ENCODE results near the gene PPARG.
"Not testable (repeated sequence)": the region's sequence is repeated elsewhere in the genome, so short reads cannot be mapped to it uniquely, and the experiment has no call there.

Gene PPARG

DNA sequence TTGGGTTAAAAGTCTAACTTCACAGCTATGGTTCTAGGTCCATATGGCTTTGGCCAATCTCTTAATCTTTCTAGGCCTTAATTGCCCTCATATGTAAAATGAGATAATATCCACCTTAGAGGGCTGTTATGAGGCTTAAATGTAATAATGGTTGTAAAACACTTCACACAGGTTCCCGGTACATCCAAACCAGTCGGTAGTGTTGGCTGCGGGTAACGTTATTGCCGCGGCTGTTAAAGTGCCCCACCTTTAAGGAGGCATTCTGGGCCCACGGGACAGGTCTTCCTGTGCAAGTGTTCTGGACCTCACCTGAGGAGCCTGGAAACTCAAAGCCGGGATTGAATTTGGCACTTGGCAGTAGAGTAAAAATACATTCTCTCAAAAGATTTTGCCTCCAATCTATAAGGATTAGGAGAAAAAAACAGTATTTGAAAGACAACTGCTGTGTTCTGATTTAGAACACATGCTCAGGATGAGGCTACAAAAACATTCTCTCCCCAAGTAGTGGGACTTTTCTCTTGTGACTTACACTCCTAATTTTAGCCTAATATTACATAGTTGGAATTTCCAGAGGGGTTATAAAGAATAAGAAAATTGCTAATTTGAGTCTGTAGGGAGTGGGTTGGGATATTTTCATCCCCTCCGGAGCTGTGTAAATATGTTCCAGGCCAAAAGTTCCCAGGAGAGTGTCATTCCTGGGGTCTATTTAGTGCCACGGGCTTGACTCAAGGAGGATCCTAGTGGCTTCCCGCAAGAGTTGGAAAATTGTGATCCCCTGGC, 150.5 kb downstream of the PPARG start:
- no peak for DNase-seq (ENCODE audit: low read depth in 2 of 3, low spot score in 1 of 3)

DNA sequence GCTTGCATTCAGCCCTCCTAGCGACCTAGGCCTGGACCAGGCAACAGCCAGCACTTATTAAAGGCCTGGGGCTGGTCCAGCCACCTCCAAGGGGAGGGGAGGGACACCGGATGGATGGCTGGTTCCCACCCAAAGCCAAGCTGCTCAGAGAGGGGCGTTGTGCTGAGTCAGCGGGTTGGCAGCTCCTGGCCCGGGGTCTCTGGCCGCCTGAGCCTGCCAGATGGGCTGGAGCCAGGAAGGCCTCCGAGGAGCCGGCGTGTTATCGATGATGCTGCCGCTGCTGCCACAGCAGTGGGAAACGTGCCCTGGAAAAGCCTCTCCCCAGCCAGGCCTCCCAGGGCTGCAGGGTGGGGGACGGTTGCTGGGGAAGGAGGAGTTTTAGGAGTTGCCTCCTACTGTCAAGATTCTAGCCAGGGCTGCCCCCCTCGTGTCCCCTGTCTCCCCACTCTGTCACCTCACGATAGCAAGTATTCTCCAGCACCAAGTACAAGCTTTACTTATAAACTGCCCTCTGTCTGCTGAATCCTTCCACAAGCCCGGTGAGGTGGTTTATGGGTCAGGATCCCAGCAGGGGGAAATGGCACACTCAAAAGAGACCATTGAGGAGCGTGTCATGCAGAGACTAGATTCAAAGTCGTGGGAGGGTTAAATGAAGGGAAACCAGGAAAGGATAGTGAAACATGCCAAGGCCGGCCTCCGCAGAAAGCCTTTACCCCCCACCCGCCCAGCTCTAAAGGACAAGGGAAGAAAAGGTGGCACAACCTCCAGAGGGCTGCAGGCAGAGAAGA, 152.3 kb downstream of the PPARG start:
- no peak for DNase-seq (ENCODE audit: low read depth in 2 of 3, low spot score in 1 of 3)

DNA sequence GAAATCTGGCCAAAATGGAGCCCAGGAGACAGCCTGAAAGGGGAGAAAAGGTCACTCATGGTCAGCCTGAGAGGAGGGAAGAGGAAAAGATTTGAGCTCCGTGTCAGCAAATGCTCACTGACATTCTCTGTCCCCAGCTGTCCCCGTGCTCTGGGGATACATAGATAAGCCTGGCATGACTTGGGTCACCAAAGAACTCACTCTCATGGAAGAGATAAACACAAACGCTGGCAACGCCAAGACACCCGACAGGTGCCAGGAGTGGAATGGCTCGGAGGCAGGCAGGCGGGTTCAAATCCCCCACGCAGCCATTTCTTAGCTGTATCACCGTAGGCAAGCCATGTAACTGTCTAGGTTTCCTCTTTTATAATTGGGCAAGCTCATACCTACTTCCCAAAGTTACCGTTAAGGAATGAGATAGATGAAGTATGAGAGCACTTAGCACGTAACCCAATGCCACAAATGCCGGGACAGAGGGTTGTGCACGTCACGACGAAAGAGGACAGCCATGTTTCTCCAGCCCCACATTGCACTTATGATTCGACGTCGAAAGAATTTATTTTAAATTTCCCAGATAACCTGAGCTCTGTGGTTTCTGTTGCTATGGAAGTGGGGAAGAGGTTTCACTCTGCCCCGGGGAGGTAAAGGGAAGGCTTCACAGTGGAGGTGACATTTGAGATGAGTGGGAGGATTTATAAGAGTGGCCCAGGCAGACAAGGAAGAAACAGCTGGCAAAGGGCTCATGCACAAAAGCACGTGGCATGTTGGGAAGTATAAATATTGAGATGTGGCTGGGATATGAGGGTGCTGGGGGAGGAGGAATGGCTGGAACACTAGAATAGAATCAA, 154.0 kb downstream of the PPARG start:
- no peak for DNase-seq (ENCODE audit: low read depth in 2 of 3, low spot score in 1 of 3)

DNA sequence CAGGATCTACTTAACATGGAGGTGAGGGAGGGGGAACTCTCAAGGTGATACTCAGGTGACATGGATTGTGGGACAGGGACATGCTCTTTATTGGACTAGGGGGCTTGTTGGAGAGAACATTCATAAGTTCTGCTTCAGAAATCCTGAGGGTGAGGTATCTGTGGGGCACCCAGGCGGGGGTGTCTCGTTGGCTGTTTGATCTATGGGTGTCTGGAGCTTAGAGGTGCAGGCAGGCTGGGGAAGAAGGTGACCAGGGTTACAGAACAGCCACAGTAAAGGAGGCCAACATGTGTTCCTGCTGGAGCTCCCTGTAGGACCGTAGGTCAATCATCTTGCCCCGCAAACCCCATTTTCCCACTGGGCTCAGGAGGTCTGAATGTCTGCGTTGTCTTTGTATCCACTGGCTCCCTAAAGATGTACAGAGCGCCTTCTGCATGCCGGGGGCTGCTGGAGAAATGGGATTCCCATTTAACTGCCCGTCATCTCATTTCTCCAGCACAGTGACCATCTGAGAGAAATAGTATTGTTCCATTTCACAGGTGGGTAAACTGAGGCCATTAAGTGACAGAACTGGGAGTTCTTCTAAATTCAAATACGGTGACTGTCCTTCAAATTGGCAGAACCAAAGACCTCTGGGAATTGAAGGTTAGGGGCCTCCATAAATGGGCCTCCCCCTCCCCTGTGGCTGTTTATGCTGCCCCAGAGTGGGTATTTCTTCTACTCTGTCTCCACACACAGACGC, 155.1 kb downstream of the PPARG start:
- no peak for DNase-seq (ENCODE audit: low read depth in 2 of 3, low spot score in 1 of 3)

DNA sequence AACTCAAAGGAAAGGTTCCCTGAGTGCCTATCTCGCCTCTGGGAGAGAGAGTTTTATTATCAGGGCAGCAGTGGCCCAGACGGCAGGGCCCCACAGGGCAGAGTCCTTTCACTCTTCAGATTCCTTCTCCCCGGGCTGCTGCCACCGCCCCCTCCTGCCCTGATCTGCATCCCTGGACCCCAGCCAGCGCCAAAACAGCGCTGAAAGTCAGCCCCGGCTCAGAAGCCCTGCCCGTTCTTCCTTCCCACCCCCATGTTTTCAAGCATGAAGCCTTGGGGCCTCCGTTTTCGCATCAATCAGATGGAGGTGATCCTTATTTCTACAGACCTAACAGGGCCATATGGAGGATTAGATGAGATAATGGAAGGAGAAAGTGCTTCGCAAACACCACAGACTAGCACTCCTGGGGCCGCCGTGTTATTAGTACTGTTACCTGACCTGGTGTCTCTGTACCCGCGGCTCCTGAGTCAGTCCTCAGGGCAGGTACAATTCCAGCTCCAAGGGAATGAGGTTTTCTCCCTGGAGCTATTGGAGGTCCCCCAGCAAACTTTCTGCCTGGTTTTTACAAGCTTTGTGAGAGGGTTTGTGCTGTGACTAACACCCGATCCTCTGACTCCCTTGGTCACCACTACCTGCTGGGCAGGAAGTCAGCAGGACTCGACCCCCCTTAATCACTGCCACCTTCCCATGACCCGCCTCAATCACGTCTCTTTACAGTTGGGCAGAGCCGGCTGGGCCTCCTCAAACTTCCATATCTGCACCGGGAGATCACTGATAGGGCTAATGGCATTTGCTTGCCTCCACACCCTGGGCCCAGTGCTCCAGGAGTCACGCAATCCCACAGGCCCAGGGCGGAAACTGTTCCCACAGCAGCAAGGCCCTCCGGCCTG, 156.0 kb downstream of the PPARG start:
- DNase-seq (ENCODE audit: low read depth in 2 of 3, low spot score in 1 of 3), result no peak

DNA sequence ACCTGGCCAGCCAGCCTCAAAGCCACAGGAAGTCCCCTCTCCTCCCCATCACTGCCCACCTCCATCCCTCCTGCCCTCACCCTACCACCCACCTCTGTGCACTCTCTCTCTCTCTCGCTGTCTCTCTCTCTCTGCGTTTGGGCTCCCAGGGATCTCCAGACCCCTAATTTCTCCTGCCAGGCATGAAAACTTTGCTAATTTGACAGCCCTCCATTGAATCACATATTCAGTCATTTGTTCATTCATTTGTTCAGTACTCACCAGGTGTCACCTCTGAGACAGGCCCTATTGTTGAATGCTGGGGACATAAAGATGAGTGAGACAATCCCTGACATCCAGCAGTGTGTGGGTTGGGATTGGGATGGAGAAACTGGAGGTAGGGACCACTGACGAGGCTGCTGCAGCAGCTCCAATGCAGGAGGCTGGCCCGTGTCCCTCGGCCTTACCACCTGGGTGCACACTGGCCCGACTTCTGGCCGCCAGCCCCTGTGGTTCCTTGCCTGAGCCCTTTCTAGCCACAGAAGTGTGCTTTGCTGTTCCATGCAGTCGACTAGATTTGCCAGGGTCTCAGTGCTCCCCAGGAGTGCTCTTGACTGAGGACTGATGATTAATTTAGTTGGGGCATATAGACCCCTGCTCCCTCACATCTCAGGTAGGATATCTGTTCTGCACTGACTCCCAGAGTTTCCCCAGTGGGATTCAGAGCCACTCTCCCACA, 156.8 kb downstream of the PPARG start:
- DNase-seq (ENCODE audit: low read depth in 2 of 3, low spot score in 1 of 3), result no peak

DNA sequence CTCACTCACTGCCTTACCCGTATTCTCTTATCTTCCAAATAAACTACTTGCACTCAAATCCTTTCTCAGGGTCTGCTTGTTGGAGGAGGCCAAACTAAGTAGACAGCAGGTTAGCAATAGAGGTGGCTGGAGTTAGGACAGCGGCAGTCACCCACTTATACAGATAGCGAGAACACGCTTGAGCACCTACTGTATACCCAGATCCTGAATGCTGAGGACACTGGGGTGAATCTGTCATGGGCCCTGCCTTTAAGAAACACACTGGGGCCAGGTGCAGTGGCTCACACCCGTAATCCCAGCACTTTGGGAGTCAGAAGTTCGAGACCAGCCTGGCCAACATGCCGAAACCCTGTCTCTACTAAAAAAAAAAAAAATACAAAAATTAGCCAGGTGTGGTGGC, 157.4 kb downstream of the PPARG start:
- DNase-seq (ENCODE audit: low read depth in 2 of 3, low spot score in 1 of 3), result no peak

DNA sequence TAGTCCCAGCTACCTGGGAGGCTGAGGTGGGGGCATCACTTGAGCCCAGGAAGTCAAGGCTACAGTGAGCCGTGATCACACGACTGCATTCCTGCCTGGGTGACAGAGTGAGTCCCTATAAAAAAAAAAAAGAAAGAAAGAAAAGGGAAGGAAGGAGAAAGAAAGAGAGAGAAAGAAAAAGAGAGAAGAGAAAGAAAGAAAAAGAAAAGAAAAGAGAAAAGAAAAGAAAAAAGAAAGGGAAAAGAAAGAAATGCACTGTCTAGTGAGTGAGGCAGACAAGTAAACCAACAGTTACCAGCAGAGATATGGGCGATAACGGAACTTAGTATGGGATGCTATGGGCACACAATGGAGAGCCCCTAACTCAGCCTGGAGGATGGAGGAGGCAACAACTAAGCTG, 158.2 kb downstream of the PPARG start:
- DNase-seq (ENCODE audit: low read depth in 2 of 3, low spot score in 1 of 3), result no peak

DNA sequence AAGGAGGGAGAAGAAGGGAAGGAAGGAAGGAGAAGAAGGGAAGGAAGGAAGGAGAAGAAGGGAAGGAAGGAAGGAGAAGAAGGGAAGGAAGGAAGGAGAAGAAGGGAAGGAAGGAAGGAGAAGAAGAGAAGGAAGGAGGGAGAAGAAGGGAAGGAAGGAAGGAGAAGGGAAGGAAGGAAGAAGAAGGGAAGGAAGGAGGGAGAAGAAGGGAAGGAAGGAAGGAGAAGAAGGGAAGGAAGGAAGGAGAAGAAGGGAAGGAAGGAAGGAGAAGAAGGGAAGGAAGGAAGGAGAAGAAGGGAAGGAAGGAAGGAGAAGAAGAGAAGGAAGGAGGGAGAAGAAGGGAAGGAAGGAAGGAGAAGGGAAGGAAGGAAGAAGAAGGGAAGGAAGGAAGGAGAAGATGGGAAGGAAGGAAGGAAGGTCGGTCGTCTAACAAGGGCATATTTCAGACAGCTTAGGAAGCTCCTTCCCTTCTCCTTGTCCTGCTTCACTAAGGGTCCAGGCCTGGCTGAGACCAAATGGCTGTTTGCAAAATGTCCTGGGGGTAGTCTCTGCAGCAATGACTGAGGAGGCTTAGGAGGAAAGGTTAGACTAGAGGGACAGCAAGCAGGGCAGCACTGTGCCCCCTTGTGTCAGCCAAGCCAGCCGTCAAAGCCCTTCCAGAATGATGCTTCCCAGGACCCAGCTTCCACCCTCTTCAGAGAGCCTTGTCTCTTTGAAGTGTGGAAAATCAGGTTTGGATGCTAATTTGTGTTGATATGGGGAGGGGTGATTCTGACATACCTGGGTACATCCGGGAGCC, 159.7 kb downstream of the PPARG start:
- not testable (repeated sequence) for DNase-seq (ENCODE audit: low read depth in 2 of 3, low spot score in 1 of 3)

DNA sequence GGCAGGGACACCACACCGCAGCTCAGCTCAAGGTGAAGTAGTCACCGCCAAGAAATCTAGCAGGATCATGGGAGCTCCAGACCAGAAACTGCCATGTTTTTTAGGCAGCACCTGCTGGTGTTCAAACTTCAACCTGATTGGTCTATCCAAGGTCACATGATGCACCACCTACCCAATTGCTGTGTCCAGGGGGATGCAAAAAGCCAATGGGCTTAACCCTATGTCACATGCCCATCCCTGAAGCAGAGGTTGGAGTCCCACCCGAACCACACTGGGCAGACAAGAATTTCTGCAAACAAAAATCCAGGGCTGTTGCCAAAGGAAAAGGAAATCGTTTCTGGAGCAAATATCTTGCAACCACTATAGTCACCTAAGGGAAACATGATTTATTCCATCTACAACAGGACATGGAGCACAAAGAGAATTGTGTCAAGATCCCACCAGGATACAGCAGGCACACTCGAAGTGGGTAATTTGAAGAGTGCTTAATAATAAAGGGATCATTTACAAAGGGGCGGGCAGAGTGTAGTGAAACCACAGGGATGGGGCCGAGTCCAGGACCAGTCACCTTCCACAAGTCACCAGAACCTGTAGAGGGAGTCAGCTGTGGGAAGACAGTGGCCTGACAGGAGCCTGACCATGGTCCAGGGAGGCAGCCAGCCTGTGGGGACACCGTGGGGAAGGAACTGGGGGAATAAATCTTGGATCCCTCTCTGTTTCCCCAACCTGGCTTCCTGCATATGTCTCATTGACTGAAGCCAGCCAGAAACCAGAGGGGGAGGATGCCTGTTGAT, 161.2 kb downstream of the PPARG start:
- no peak for DNase-seq (ENCODE audit: low read depth in 2 of 3, low spot score in 1 of 3)

DNA sequence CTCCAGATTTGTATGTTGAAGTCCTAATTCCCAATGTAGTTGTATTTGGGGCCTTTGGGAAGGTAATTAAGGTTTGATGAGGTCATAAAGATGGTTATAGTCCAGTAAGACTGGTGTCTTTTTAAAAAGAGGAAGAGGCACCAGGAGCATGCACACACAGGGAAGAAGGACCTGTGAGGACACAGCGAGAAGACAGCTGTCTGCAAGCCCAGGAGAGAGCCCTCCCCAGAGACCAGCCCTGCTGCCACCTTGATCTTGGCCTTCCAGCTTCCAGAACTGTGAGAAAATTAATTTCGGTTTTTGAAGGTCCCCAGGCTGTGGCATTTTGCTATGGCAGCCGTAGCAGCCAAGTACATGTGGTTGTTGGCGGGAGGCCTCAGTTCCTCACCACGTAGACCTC, 162.6 kb downstream of the PPARG start:
- no peak for DNase-seq (ENCODE audit: low read depth in 2 of 3, low spot score in 1 of 3)

DNA sequence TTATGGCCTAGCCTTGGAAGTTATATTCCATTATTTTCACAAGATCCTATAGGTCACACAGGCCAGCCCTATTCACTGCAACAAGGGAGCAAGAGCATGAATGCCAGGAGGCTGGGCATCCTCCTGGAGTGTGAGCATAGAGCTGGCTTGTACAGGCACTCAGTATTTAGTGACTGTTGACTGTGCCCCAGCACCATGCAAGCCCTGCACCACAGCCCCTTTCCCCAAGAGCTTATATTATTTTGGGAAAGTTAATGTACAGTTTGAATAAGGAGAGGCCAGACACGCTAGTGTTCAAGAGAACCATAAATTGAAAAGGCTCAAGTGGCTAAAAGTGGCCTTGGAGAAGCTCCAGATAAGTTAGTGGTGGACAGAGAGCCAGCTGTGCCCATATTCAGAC, 163.1 kb downstream of the PPARG start:
- no peak for DNase-seq (ENCODE audit: low read depth in 2 of 3, low spot score in 1 of 3)

DNA sequence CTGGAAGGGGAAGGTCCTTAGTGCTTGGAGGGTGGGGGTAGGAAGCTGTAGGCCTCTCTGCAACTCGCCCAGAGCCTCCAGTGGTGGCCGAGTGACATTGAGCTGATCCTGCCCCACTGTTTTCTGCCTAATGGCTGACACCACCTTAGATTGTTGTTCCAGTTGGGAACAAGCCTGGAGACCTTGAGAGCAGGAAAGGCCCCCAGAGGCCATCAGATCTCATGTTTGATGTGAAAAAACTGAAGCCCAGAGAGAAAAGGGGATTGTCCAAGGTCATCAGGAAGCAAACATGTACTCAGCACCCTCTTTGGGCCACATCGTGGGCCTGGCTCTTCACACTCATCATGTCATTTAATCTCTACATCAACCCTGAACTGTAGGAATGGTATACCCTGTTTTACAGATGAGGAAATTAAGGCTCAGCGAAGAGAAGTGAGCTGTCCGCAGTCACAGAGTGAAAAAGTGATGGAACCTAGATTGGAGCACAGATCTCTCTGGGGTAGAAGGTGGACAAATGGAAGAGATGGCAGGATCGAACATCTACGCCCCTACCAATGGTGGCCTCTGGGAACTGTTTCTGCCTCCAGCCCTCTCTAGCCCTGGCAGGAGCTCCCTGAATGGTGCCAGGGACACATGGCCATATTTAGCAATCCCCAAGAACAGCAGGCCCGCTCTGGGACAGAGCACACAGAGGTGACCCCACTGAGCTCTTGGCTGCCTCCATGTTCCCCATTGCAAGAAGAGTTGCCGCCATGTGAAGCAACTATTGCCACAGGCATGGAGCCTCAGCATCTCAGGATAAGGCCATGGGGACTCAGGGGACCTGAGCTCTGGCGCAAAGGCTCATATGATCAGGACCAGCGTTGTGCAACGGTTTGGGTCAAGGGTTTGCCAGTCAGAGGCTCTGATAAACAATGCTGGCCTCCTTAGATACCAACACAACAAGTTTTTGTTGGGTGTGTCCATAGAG, 163.8 kb downstream of the PPARG start:
- DNase-seq (ENCODE audit: low read depth in 2 of 3, low spot score in 1 of 3), result no peak

DNA sequence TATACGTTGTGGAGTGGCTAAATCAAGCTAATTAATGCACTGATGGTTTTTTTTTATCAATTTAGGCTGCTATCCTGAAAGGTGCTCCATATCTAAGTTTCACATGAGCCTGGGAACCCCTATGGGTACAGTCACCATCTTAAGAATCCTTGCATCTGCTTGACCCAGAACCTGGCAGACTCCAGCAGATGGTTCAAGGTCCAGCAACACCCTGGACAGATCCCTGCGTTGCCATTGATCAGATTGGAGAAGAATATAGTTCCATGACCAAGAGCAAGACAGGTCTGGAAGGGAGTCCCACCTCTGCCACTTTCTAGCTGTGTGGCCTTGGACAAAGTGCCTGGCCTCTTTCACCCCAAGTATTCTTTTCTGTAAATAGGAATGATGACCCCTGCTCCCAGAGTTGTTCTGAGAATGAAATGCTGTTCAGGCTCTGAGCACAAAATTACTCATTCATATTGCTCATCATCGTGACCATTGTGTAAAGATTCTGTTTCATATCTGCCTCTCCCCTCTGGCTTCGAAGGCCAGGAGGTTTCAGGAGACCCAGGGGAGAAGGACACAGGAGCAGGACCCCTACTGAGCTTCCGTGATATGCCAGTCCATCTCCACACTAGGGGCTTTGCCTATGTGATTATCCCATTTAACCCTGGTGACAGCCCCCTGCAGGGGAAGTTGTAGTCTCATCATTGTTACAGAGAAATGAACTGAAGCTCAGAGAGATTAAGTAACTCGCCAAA, 165.4 kb downstream of the PPARG start:
- DNase-seq (ENCODE audit: low read depth in 2 of 3, low spot score in 1 of 3), result no peak

DNA sequence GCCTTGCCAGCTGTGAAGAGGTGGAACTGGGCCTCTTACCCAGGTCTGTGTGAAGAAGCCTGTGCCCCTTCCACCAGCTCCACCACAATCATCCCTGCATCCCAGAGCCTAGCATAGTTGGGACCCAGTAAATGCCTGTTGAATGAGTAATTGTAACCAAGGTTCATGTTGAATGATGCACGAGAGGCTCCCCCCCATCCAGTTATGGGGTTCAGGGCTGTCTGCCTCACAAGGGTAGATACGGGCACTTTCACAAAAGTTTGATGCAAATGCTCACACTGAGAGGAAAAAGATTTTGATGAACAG, 165.9 kb downstream of the PPARG start:
- no peak for DNase-seq (ENCODE audit: low read depth in 2 of 3, low spot score in 1 of 3)

DNA sequence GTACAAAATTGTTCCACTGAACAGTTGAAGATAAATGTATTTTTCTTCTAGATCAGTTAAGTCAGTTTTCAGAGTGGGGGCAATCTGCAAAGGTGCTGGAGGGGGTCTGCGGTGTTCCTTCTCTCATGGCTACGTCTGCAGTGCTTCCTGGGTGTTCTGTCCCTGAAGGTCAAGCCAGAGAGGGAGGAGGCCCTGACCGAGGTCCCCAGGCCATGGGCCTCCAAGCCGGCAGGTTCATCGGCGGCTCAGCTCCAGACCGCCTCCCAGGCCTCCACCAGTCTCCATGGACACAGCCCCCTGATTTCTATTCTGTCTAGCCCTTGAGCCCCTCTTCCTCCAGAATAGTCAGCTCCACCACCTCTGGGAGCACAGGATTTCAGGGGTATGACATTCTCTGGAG, 166.9 kb downstream of the PPARG start:
- DNase-seq (ENCODE audit: low read depth in 2 of 3, low spot score in 1 of 3), result no peak
